GM19238 (cell line): ENCODE results near the gene MAPRE2.

Source experiments
- DNase-seq: peaks from one replicate; pipeline ENCODE4 v3.0.0; 2011; ENCODE audit warnings: low spot score; ENCODE audit not compliant: insufficient read length

Gene MAPRE2

DNA sequence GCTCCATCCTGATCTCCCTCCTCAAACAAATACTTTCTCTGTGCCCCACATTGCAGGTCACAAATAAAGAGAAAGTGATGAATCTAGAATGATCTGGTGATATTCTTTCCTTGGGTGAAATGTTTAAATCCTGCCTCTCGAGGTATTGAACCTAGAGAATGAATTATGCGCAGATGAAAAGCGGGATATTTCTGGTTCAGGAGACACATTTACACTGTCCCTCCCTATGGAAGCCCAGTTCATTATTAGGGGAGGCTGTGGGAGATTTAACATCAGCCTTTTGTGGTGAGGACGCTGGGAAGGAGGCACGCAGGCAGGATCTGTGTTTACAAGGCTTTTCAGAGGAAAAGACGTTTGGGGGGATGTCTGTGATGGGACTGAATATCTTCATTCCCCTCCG, 20.6 kb downstream of the MAPRE2 start:
- DNase-seq, result no peak

DNA sequence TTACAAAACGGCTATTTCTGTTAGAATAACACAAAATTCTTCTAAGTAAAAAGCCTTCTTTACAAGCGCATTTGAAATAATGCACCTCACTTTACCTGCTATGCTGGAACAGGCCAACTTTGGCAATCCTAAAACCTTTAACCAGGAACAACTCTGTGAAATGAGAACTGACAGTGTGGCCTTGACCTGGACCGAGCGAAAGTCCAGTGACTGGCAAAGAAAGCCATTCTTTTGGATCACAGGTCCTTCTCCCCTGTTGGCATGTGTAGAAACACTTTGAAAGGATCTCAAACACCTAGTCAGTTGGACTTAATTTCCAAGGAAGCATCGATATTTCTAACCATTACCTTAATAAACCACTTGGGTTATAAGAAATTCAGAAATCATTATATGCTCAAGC, 21.2 kb downstream of the MAPRE2 start:
- DNase-seq, result no peak

DNA sequence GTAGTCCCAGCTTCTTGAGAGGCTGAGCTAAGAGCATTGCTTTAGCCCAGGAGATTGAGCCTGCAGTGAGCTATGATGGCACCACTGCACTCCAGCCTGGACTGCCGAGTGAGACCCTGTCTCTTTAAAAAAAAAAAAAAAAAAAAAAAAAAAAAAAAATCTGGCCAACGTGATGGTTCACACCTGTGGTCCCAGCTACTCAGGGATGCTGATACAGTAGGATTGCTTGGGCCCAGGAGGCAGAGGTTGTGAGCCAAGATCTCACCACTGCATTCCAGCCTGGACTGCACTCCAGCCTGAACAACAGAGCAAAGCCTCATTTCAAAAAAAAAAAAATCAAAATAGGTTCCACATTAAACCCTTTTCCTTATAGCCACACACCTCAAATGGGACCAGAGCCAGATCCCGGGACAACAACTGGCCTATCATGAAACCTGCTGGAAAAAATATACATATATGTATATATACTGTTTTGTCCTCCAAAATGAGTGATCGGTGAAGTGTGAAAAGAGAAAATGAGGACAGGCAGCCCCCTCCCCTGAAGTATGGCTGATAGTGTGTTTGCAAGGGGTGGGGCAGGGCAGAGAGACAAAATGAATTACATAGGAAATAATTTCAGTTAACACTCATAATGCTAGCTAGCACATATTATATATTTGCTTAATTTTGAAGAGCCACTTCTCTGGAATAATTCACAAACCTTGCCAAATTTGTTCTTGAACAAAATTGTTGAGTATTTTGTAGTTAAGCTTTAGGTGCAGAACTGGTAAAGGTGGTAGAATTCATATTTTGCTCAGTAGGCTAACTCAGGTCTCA, 22.9 kb downstream of the MAPRE2 start:
- no peak for DNase-seq

DNA sequence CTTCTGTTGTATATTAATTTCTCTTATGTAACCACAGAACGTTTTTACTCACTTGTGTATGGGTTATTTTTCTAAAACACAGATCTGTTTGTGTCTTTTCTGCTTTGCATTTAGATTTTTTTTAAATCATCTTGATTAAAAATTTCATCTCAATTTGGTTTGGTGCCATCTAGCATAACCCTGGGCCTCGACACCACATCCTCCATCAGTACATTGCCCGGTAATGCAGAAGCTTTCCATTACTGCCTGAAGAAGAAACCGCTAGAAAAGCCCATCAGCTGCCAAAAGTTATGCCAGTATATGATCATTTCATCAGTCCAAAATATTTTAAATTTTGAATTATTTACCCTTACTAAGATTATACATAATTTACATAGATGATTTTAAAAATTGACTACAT, 26.2 kb downstream of the MAPRE2 start:
- DNase-seq, result no peak

DNA sequence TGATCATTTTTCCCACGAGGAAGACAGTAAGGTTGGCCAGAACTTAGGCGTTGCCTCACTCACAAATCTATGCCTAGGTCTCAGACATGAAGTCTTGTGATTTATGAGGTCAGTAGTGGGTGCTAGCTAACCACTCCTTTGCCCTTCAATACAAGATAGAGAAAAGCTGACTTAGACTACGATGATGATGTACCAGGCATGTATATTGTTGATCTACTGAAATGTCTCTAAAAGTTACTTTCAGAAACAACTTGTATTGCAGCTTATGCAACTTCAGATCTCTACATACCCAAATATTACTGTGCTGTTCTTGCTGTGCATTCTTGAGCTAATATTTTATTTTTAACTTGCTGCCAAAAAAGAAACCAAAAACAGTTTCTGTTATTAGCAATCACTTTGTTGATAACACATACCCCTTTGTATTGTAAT, 30.6 kb downstream of the MAPRE2 start:
- DNase-seq, result no peak

DNA sequence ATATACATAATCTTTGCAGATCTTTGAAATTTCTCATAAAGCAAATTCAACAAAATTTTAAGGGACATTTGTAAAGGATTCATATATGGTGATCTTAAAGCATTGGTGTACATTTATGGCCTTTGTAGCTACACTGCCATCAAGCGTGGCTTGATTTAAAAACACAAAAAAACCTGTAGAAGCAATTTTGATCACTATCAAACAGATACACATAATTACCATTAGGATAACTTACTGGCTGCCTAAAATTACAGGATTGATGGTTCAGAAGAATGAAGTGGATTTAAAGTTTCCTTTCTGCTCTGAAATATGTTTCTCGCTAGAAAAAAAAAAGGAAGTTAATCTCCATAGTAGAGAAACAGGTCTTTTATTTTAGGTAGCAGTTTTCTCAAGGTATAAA, 31.4 kb downstream of the MAPRE2 start:
- no peak for DNase-seq

DNA sequence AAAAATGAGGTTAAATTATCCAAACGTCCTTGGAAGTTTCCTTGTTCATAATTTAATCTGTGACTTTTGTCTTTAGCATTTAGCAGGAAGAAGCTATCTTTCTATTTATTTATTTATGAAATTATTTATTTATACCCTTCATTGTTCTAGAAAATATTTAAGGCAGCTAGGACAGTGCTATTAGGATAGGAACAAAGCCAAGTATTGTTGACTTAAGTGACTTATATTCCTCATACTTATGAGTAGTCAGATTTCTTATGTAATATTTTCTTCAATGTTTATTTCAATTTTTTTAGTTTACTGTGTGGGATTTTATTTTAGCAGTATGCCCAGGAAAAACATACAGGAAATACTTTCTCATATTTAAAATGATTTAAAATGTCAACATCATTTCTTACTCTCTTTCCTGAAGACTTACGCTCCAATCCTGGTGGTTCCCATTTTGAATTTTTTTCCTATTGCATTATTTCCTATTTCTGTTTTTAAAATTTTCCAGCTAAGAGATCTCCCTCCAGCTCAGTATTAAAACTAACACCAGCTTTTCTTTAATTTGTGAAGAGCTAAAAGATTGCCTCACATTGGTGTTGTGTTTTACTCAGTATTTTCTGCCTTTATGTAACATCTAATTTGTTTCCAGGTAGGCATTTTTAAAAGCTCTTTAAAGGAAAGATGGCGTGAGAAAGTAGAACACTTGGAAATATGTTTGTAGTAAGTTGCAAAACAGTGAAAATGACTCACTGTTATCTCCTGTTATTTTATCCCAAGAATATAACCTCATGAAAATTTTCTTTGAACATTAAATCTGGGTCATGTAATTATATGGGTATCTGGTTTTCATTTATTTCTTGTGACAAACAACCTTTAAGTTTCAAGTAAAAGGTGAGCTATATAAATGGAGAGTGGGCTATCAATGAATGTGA, 32.2 kb downstream of the MAPRE2 start:
- no peak for DNase-seq

DNA sequence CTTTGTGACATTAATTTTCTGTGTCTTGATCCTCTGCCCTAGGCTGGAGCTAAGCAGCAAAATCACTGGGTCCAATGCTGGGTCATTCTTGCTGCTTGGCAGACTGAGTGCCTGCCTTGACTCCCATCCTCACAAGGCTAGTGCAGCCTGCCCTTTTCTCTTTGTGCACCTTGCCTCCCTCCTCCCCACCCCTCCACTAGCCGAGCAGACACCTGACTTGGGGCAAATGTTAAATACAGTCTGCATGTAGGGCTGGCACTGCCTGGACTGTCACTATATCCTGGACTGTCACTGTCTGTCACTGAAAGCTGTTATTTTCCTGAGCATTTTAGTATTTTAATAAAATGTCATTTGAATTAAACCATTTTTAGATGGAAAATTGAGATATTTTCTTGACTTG, 33.4 kb downstream of the MAPRE2 start:
- no peak for DNase-seq

DNA sequence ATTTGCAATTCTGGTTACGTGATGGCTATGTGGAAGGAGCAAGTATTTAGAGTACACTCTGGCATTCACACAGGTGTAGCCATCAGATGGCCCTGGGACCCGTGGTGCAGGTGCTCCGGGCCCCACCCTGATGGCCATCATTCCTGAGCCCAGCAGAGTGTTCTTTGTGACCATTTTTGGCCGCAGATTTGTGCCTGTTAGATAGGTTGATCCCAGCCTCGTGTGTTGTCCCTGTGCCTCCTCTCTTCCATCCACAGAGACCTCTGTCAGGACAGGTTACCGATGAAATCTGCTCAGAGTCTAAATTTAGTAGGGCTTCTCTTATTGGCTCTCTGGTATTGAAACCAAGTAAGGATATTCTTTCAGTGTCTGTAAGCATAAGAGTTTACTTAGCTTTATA, 33.9 kb downstream of the MAPRE2 start:
- no peak for DNase-seq

DNA sequence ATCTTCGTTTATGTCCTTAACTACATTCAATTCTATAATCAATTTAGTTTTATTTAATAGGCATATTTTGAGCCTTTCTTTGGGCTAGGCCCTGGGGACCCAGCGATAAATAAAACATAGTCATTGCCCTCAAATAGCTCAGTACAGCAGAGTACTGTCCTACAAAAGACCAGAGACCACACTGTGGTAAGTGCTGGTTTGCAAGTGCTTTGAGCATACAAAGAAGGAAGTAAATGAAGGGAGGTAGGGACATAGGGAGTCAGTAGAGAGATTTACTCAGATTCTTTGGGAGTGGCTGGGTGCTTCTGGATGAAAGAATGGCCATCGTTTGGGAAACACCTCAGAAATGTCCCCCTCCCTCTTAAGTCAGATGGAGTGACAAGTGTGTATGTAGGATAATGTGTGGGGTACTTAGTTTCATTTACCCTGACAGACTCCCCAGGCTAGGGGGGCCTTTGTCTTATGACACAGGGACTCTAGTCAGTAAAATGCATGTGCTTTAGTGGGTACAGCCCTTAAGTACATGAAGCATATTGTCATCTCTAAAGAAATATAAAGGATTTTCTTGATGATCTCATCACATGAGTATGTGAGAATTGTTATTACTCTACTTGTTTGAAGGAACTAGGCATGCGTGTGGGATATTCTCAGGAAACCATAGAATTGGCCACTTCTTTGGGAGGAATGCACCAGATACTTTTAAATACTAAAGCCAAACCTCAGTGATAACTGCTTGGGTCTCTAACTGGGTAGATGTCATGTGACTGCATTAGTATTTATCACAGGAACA, 35.1 kb downstream of the MAPRE2 start:
- DNase-seq, result no peak

DNA sequence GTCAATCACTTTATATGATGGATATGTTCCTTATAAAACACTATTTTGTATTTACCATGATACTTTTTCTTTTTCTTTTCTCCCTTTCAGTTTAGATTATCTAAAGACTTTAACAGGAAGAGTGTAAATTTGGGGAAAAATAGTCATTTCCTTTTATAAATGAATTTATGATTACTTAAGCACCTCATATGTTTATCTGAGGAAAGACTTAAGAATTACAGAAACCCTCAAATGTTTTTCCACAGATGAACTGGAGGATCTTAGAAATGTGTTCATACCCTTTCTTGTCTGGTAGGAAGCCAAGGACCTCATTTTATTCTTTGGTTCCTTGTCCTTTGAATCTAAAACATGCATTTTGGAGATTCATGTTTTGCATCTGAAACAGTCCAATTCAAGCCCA, 36.7 kb downstream of the MAPRE2 start:
- no peak for DNase-seq

DNA sequence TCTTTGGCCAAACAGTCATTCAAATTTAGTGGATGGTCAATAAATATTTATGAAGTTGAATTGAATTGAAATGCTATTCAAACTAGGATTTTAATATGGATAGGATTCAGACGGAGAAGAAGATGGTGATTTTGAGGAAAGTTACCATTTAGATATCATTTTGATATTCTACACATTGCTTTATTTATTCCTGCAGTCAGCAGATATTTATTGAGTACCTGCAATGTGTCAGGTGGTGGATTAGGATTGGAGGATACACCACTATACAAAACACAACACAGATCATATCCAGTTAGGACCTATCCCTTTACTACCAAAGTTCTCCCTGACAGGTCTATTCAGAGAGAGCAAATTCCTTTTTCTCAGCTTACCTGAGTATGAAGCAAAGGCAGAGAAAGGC, 38.8 kb downstream of the MAPRE2 start:
- DNase-seq, result no peak

DNA sequence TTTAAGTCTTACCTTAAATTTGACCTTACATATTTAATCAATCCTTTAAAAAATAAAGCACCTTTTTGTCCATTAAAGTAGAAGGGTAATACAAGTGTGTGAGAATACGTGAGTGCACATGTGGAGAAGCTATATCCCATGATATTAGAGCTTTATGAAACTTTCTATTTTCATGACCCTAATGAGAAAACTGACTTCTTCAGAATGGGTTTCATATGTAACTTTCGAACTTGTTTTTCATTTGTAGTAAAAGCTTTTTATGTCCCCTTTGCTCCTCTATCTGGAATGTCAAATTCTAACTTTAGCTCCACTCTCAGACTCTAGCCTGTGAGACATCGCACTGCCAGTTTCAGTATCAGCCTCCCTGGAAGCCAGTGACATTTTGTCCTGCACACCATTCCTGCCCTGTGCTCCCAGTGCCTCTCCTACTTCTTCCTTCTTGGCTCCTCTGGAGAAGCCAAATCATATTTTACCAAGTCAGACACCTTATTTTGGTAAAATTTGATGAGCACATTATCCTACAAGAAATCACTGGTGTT, 42.0 kb downstream of the MAPRE2 start:
- no peak for DNase-seq

DNA sequence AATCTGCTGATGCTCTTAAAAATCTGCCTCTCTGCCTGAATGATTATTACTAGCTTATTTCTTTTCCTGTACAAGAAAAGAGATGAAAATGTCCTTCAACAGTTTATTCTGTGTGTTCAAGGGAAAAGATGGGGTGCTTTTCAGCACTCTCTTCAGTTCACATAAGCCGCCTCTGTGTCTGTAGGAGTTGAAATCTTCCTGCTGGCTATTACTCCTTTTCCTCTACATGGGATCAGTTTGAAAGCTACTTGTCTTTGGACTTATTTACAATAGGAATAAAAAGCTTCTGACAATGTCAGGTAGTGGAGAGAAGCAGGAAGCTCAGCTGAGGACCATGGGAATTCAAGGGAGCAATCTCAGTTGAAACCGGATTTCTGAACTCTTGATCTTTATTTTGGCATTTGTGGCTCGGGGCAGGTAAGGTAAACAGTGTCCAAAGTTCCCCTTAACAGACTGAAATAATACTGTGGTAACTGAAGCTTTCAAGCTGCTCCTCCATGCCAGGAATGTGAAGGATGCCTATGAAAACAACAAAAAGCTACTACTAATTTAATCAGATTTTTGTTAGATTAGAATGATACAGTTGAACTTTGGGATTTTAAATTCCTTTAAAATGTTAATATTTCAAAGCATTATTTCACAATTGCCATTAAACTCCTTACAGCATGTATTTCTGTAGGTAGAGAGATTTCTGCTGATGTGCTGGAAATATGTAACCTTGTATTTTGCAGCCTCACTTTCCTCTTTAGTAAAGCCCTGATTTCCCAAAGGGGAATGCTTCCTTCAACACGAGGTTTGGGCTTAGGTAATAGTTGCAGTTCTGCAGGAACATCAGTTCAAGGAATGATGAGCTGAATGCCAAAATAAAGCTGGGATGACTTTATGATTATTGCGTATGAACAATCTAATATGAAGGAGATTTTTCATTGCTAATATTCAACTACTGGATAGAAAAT, 43.6 kb downstream of the MAPRE2 start:
- DNase-seq, result no peak

DNA sequence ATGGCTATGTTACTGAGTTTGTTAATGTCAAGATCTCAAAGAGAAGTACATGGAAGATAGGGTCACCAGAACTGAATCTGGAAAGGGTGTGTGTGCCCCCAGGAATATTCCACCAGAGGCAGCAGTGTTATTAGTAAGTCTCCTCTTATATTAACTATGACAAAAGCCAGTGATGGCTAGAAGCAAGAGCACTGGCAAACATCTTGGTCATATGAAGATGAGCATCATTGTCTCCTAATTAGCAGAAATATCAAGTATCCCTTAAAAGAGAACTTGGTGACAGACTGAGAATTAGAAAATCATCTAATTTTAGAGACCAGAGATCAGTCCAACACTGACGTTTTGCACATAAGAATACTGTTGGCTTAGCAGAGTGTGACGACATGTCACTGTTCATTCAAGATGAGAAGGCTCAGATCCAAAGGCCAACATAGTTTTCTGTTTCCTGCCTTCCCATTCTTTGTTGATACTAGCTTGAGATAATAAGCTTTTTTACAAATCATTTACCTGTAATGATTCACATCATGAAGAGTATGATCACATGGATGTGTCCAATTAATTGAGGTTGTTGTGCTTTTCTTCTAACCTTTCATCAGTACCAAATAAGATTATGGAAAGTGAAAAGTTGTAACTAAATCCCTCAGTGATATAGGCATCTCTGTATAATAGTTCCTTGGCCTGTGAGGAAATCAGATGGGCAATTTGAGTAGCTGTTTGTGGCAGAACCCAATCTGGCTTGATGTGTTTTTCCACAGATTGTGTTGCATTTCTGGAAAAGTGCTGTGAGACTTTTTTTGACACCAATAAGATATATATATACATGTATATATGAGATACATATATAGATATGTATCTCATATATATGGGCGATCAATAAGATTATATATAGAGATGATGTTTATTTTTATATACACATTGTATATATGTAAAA, 44.5 kb downstream of the MAPRE2 start:
- no peak for DNase-seq

DNA sequence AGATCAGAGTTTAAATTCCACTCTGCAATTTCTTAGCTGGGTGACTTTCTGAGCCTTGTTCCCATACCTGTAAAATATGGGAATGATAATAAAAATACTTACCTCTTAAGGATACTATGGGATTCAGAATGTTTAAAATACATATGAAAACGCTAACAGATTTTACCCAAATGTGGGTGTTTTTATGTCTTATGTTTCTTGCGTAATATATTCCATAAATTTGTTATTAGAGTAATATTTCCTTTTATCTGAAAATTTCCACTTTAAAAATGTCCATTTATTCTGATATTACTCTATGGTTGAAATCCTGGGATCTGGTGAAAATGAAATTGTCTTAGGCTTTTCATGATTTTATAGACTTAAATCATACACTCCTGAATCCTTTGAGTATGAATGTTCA, 45.5 kb downstream of the MAPRE2 start:
- DNase-seq, result no peak

DNA sequence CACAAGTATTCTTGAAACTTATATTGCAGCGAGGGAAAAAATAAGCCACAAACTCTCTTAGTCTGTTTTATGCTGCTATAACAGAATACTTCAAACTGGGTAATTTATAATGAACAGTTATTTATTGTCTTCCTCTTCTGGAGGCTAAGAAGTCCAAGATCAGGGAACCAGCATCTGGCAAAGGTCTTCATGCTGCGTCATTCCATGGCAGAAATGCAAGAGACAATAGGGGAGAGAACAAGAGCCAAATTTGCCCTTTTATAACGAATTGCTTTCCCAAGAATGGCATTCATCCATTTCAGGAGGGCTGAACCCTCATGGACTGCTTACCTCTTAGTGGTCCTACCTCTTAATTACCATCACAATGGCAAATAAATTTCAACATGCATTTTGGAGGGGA, 46.5 kb downstream of the MAPRE2 start:
- no peak for DNase-seq

DNA sequence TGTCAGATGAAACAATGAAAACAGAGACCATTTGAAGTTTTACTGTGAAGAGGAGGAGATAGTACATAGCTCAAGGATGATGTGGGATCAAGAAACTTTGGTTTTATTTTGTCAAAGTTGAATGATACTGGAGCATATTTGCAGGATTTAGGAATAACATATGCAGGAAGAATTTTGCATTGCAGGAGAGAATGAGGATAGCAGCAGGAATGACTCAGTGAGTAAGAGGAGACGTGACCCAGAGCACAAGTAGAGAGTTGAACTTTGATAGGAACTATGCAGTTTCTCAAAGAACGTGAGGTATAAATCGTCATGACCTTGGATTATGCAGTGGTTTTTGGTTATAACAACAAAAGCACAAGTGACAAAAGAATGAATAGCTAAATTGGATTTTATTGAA, 47.7 kb downstream of the MAPRE2 start:
- DNase-seq, result no peak

DNA sequence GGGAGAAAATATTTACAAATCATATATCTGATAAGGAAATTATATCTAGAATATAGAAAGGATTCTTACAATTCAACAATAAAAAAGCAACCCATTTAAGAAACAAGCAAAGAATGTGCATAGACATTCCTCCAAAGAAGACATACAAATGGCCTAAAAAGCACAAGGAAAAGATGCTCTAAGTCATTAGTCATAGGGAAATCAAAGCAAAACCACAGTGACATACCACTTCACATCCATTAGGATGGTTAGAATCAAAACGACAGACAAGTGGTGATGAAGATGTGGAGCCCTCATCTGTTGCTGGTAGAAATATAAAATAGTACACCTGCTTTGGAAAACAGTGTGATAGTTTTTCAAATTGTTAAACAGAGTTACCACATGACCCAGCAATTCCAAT, 48.2 kb downstream of the MAPRE2 start:
- DNase-seq, result no peak
